Middle frontal gyrus (tissue), 1 donor: ENCODE data around the gene SLC23A1.
A peak's percentile ranks its signal among the peaks of the same experiment; 100 is the strongest.

Experiments
- DNase-seq: peaks from one replicate; pipeline ENCODE4 v3.0.0-alpha.2; 2015; ENCODE audit warnings: low spot score; ENCODE audit errors: extremely low spot score

The SLC23A1 gene

DNA sequence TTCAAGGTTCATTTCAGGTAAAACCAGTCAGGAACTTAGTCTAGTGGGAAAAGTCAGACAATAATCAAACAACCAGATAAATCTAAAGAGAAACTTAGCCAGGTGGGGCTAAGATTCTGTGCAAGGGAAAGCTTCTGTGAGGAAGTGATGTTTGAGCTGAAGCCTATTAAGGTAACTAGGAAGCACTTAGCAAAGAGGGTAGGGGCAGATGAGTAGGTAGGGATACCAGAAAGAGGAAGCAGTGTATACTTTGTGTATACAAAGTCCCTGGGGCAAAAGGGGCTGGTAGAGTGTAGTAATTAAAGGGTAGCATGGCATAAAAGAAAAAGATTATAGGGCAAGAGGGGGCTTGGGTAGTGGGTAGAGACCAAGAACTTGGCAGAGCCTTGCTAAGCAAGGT lies 24.4 kb upstream of the SLC23A1 start:
- no peak for DNase-seq

DNA sequence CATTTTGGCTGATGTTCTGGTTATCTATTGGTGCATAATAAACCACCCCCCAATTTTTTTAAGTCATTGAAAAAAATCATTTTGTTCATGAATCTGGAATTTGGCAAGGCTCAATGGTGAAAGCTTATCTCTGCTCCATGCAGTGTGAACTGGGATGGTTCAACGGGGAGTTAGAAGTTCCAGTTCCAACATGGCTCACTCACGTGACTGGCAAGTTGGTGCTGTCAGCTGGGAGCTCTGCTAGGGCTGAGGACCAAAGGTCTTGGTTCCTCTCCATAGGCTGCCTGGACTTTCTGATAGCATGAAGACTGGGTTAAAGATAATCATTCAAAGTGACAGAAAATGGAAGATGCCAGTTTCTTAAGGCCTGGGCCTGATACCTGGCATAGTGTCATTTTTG lies 23.9 kb upstream of the SLC23A1 start:
- no peak for DNase-seq

DNA sequence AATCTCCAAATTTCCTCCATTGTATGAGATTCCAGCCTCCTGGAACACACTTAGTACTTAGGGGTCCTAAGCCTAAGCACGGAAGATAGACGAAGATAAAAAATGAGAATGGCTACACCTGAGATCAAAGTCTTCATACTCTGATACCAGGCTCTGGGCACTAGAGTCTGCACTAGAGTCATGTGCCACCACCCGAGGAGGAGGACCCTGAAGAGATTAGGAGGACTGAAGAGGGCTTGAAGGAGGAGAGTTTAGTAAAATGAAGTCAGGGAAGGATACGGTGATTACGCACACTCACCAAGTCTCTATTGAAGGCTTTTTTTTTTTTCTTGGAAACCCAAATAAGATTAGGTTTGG lies 21.4 kb upstream of the SLC23A1 start:
- no peak for DNase-seq

DNA sequence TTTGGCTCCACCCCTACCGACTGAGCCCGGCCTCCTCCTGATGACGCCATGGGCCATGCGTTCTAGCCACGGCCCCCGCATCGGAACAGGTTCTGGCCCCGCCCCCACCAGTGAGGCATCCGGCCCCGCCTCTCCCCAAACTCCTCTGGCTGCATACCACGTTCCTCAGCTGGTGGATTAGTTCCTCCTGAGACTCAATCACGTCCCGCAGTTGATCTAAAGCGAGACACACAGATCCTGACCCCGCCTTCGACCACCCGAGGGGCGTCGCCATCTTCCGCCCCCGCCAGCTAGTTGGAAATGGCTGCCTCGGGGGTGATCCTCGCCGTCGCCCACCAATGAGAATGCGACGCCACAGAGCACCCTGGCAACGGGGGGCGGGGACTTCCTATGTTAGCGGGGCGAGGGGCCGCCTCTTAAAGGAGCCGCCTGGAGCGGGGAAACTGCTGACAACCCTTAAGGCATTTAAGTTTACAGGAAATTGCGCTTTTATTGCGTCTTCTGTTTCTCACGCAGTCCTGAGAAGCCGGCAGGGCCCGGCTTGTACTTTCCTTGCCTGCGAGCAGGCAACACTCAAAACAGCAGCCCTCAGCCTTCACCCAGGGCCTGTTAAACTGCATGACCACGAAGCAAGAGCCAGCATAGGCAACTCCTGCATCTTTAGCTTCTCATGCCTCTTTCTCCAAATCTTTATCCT lies 20.8 kb upstream of the SLC23A1 start, which contains the start of gene SPATA24:
TSS of gene SPATA24 (minus strand) at position 303 of the 697 bp plus-strand sequence. CDS start at position 274, 29 bp downstream.
- peak; percentile 95 for DNase-seq

DNA sequence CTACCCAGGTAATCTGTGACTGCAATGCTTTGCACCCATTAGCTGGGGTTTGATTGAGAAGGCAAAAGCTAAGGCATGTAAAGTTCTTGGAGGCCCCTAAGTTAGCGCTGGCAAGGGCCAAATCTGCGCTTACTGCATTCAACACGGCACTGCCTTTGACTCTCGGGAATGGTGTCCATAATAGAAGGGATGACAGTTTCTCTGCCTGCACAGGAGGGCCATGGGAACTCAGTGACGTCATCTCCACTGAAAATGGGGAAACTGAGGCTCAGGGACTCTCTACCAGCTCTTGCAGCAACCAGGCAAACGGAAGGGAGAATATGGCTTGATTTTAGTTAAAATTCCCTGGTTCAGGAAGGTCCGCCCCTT lies 20.3 kb upstream of the SLC23A1 start:
- no peak for DNase-seq

DNA sequence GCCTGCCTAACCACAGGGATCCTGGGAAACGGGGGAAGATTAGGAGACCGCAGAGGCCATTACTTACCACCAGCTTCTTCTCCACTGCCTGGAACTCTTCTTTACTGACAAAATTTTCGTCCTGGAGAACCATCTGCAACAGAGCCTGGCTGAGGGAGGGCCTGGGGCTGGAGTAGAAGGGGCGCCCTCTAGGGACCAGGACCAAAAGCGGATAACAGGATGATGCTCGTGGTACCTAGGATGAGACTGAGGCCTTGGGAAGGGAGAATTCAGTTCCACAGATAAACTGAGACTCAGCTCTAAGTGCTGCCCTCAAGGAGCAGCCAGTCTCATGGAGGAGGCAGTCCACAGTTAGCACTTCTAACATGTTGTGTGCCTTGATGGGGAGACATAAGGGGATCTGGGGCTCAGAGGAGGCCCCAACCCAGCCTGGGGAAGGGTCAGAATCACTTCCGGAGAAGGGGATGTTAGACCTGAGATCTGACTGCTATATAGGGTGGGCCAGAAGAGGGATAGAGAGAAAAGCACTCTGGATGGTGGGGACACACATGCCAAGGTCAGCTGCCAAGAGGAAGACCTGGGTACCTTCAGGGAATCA lies 19.6 kb upstream of the SLC23A1 start:
- DNase-seq = no peak

DNA sequence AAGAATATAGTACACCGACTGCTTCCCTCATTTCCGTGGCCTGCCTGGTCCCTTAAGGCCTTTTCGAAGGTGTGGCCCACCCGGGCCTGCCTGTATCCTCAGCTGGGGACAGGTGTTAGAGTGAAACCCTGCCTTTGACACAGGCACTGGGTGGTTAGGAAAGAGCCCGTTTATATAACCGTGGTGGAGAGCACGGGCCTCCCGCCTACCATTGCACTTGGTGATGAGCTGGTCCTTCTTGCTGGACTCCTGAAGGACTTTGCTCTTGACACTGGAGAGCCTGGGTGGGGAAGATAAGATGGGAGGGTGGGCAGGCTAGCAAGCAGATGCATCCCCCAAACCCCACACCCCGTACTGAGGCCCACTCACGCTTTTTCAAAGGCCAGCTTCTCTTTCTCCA lies 18.4 kb upstream of the SLC23A1 start:
- no peak for DNase-seq

DNA sequence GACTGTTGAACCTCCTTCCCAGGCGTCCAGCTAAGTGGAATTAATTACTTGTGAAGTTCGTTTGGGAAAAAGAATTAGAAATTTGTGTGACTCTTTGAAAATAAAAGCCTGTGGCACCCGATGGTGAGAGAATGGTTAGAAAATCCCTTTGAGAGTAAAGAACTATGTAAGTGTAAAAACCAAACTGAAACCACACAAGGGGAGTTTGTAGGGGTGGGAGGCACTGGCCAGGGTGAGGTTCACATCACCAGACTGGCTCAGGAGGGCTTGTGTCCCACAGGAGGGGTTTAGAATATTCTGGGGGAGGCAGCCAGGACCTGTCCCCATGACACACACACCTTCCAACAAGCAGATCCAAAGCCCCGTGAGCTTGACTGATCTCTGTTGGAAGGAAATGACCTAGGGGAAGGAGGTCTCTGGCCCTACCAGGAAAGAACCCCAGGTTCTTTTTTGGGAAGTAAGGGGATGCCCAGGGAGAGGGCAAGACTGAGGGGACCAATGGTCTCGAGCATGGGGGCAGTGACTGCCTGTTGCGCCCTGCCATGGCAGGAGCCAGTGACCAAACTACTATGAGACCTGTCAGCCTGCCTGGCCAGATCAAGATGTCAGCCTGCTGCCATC lies 16.5 kb upstream of the SLC23A1 start:
- no peak for DNase-seq

DNA sequence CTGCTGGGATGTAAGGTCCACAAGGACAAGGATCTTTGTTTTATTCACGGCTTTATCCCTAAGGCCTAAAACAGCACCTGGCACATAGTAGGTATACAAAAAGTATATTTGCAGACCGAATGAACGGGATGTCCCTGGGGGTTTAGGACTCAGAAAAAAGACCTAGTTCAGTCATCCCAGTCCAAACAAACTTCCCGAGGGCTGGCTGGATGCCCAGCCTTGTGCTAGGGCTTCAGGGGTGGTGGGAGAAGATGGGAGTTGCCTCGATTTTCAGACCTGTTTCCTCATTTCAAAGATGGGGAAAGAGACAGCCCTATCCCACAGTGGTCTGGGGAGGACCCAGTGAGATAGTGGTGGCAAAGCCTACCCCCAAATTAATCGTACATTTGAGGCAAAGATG lies 14.8 kb upstream of the SLC23A1 start:
- DNase-seq = no peak

DNA sequence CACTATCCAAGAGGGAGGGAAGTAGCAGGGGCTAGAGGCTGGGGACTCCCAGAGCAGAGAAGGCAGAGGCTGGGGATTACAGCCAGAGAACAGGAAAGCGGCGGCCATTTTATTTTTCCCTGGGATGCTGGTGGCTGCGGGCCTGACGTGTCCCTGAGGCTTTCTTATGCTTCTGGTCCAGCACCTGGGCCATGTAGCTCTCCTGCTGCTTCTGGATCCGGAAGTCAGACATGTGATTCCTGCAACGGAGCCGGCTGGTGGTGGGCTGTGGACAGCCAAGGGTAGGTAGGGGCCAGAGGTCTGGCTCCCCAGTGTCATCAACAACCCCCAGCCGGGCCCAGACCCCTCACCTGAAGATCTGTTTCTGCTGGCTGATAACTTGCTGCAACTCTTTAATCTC lies 13.6 kb upstream of the SLC23A1 start:
- DNase-seq = no peak

DNA sequence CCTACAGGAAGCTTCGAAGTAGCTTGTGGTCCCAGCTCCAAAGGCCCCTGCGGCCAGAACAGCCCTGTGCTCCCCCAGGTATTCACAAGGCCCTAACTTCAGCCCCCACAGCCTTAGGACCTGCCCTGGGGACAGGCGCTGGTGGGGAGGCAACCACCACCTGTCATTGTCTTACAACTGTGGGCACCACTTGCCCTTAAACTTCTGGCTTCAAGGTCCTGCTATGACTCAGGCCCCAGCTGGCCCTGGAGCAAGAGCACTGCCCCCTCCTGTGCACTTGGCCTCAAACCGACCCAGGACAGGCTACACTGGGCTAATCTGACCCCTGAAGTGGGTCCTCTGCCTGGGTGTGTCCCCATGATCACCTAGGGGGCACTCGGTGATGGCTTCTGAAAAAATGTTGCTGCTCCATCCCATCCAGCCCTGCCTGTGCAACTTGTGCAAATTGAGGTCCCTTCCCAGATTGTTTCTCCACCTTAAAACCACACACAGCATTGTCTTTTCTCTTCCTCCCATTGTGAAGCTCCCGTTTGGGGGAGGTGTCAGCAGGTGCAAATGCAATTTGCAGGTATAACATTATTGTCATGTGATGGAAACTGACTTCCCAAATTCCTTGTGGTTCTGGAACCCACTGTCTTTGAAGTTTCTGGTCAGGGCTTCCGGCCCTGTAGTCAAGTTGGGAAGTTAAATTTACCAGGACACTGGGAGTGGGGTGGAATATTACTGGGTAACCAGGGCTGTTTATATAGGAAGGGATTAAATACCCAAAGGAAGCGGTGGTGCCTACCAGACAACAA lies 12.9 kb upstream of the SLC23A1 start:
- no peak for DNase-seq

DNA sequence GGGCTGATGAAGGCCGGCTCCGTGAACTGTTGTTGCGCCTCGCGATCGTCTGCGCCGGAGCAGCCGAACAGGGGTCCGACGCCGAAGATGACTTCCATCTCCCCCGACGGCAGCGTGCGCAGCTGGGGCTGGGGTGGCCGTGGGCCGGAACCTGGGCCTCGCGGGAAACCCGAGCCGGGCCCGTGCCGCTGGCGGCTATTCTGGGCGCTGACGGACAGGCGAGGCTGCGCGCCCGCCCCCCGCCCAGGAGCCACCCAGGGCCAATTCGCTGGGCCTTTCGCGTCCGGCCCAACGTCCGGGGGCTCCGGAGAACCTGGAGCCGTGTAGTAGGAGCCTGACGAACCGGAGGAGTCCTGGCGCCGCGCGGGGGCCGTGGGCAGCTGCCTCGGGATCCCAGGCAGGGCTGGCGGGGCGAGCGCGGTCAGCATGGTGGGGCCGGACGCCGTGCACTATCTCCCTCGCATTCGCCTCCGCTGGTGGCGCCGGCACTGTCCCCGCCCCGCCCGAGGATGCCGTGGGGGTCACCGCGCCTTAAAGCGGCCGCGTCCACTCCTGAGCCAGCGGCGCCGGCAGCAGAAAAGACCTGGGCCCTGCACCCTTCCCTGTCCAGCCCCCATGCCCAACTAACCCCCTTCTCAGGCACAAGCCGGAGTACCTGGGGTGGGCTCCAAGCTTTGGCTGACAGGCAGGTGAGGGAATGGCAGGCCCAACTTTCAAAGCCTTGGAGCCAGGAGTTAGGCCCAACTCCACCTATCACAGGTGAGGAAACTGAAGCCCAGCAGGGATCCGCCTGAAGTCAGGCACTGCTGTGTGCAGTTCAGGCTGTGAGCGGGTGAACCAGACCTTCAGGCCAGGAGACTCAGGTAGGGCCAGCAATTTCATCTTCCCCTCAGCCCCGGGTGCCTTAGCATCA lies 11.8 kb upstream of the SLC23A1 start, which contains the start of gene PROB1:
TSS of gene PROB1 (minus strand) at position 451 of the 913 bp plus-strand sequence. CDS start at position 428, 23 bp downstream.
- no peak for DNase-seq

DNA sequence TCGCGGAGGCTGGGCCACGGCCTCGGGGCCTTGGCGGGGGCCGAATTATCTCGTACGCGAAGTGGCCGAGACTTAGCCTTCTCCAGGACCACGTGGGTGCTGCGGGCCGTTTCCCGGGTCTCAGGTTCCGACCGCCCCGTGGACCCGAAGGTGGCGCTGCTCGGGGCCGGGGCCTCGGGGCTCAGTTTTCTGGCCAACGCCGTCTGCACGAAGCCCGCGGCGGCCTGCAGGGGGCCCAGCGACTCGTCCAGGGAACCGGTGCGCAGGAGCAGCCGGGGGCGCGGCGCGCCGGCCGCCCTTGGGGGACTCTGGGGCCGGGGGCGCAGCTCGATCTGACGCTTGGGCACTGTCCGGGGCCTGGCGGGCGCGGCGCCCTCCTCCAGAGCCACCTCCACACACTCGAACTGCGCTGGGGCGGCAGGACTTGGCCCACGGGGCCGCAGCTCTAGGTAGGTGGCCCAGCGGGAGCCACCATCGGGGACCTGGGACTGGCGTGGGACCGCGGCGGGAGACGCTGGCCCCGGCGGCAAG lies 11.1 kb upstream of the SLC23A1 start:
- DNase-seq = no peak

DNA sequence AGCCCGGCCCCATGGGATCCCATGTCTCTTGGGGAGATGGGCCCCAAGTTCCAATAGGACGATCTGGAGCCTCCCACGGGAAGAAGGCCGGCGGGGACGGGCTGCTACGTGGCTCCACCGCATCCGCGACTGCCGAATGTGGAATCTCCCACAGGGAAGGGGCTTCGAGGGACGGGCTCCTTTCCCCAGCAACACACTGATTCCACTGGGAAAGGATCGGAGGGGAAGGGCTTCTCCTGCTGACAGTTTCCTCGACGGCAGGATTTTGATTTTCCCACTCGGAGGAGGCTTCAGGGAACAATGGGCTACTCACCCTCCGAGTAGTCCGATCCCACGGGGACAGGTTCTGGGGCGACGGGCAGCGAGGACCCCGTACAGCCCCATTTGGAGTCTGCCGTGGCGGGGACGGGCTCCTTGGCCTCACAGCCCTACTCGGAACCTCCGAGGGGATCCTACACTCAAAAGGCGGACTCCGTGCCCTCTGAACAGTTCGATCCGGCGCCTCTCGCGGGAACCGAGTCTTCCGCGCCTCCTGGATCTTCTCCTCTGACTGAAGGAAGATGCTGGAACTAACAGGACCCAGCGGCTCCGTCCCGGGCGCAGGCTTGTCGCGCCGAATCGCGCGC lies 10.5 kb upstream of the SLC23A1 start:
- DNase-seq = no peak

DNA sequence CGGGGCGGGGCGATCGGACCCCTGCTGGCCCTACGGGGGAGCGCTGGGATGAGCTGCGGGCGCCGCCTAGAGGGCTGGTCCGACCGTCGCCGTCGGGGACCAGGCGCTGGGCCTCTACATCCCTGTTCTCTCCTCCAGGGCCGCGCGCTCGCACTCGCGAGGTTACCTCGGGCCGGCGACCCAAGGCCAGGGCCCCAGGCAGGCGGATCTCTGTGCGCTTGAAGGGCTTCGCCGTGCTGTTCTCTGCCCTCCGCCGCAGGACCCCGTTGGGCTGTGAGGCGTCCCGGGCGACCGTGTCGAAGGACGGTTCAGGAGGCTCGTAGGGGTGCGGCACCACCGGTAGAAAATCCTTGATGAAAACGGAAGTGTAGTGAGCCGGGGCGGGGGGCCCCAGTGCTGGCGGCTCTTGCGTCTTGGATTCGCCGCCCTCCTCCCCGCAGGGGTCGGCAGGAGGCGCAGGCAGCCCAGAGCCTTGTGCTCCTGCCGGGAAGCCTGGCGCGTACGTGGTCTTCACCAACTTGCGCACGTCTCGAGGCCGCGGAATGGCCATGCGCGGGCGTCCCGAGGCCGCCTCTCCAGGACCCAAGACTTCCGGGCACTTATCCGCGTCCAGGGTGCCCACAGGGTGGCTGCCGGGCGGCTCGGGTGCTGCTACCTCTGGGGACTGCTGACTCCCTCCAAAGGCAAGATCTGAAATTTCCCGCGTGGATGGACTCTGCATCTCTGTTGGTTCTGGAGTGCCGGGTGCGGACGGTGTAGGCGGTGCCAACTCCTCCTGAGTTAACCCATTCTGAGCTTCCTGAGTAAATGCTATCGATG lies 9.8 kb upstream of the SLC23A1 start:
- no peak for DNase-seq

DNA sequence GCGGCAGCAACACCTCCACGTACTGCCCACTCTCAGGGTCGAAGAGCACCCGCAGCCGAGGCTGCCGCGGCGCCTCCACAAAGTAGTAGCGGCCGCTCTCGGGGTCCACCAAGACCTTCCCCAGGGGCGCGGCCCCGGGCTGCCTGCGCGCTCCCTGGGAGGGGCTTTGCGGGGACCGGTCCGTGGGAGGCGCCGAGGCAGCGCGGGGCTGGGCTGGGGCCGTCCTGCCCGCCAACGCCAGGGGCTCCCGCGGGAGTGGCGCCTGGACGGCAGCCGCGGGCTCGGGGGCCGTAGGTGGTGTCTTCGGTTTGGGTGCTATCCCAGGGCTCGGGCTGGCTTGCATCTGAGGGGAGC lies 9.2 kb upstream of the SLC23A1 start:
- DNase-seq = no peak

DNA sequence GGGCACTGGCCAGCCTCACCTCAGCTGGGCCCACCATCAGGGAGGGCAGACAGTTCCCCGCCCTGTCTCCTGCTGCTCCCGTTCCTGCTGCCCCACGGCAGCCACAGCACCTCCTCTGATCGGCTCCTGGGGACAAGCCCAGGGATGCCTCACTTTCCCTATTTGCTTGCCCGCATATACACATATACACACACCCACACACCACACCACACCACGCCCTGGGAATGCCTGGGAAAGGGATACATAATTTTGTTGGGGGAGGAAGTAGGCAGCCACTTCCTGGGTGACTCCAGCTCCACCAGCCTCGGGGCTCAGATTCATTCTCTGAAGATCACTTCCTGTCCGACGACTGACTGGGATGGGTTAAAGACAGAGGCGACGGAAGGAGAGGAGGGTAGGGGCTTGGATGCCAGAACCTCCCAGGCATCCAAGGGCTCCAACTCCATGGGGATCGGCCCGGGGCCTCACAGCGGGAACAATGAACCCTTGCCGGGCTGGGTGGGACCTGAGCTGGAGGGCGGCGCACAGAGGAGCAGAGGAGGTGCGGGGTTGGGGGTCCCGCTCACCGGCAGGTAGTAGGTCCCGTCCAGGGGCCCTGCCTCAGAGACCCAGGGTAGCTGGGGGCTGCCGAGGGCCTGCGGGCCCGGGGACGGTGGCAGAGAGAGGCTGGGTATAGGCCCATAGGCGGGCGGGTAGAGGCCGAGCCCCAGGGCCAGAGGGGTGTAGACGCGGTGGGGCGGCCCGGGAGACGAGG lies 8.7 kb upstream of the SLC23A1 start:
- DNase-seq = no peak

DNA sequence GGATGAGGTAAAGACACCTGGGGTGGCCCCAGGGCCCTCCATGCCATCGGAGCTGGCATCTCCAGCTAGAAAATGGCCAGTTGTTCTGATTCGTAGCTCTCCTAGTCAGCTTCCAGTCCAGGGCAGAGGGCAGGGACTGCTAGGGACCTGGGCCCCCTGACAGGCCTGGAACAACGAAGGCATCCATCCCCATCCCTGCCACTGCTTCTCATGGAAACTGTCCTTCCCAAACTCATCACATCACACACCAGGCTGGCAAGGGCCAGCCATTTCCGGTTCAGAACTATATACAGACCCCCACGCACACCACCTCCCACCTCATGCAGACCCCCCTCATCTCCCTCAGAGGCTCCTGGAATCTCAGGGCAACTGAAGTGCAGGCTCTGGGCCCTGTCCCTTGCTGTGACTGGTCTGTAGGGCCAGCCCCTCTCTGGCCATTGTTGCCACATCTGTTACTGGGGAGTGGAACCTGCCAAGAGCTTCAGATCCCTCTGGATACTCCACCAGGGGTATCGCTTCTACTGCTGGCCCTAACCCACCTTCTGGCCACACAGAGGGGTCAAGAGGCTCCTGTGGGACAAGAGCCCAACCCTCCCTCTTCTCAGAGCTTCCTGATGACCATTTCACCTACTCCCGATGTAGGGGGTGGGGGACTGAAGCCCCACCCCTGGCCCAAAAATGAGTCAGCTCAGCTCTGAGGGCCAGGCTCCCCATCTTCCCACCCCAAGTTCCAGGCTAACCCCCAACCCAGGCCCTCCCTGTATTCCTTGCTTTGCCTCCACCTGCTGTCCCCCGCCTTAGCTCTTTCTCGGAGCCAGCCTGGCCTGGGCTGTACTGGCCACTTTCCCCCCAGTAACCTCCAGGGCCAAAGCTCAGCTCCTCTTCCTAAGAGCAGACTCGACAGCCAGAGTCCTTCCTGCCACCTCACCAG lies 7.8 kb upstream of the SLC23A1 start:
- no peak for DNase-seq
